OCI-LY7 (cell line): ENCODE data around the gene COQ8A.

Experiments used
- CTCF ChIP-seq: fragments of 200-600 bp; sonication (generic); conservative IDR thresholded peaks from 2 replicates; pipeline ENCODE4 v1.5.1; 2014; ENCODE audit warnings: mild to moderate bottlenecking, antibody characterized with exemption, low read length, moderate library complexity, mixed read lengths
- EZH2phosphoT487 ChIP-seq: fragments of 200-600 bp; sonication (generic); IDR thresholded peaks from 2 replicates; pipeline ENCODE4 v1.6.1; 2018; ENCODE audit warnings: low read depth, borderline replicate concordance, mild to moderate bottlenecking, mixed run types, antibody characterized with exemption, low read length, moderate library complexity, mixed read lengths

DNA sequence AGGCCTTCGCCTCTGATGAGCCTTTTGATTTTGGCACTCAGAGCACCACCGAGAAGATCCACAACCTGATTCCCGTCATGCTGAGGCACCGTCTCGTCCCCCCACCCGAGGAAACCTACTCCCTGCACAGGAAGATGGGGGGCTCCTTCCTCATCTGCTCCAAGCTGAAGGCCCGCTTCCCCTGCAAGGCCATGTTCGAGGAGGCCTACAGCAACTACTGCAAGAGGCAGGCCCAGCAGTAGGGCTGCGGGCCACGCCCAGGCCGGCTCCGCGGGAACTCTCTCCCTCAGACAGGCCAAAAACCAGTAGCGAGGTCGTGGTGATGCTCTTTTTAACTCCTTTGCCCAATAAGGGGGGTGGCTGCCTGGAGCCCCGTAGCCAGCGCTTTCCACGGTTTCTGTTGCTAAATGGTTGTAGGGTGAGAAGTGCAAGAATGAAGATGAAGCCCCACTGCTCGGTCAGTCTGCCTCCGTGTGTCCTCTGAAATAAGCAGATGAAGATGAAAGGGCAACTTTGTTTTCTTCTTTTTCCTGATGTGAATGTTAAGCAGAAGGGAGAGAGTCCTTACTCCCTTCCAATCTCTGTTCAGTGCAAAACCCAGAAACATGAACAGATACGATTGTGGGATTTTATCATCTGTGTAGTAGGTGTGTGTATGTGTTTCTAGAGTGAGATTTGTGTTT lies 46.5 kb downstream of the COQ8A start:
- TF ChIP-seq CTCF (no peak), EZH2phosphoT487 (no peak)
